22Rv1 (cell line): ENCODE results near the gene MPRIP.

Source experiments
- CTCF ChIP-seq: fragments of 450-650 bp; IDR thresholded peaks from 2 replicates; pipeline ENCODE4 v1.5.1; 2017; ENCODE audit warnings: mild to moderate bottlenecking
- ZFX ChIP-seq: fragments of 450-650 bp; IDR thresholded peaks from 2 replicates; pipeline ENCODE4 v1.6.1; 2017; ENCODE audit warnings: antibody characterized with exemption, borderline replicate concordance

DNA sequence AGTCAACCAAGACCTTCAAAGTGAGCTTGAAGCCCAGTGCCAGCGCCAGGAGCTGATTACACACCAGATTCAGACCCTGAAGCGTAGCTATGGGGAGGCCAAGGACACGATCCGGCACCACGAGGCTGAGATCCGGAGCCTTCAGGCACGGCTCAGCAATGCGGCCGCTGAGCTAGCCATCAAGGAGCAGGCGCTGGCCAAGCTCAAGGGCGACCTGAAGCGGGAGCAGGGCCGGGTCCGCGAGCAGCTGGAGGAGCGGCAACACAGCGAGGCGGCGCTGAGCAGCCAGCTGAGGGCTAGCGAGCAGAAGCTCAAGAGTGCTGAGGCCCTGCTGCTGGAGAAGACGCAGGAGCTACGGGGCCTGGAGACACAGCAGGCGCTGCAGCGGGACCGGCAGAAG lies 121.9 kb downstream of the MPRIP start:
- TF ChIP-seq CTCF (no peak), ZFX (no peak)
